Fibroblast of mammary gland (primary cell): ENCODE results near the gene GNAQ.

Experiments
- DNase-seq: peaks from one replicate; pipeline ENCODE4 v3.0.0-alpha.2; 2010; ENCODE audit warnings: low read depth
- H3K4me3 ChIP-seq: 2 replicates; pipeline ENCODE4 v1.5.1; 2011; ENCODE audit warnings: low read depth, mild to moderate bottlenecking, low read length, moderate library complexity; ENCODE audit not compliant: control insufficient read depth
- CTCF ChIP-seq: conservative IDR thresholded peaks from 2 replicates; pipeline ENCODE4 v1.5.1; 2011; ENCODE audit warnings: low read depth, low read length, inconsistent platforms; ENCODE audit not compliant: control insufficient read depth, insufficient read depth

GNAQ gene

GRCh38 chr9:77811832-77812231 is 219.8 kb downstream of the GNAQ start:
- DNase-seq: no peak
- no peak overlapping the region for H3K4me3 ChIP-seq
- no peak for TF ChIP-seq CTCF

- no peak for TF ChIP-seq CTCF
- no peak for DNase-seq
- H3K4me3 ChIP-seq: no peak overlapping the region
Measured at GRCh38 chr9:77810637-77811119, 220.9 kb downstream of the GNAQ start.

GRCh38 chr9:77810047-77810446 is 221.6 kb downstream of the GNAQ start:
- DNase-seq: no peak
- TF ChIP-seq CTCF: no peak
- no peak overlapping the region for H3K4me3 ChIP-seq

GRCh38 chr9:77809552-77809951 is 222.1 kb downstream of the GNAQ start:
- no peak for TF ChIP-seq CTCF
- no peak overlapping the region for H3K4me3 ChIP-seq
- no peak for DNase-seq

- no peak overlapping the region for H3K4me3 ChIP-seq
- DNase-seq: peak; percentile 44
- no peak for TF ChIP-seq CTCF
Measured at GRCh38 chr9:77808751-77809081, 222.9 kb downstream of the GNAQ start.

GRCh38 chr9:77807846-77808750 is 223.5 kb downstream of the GNAQ start:
- TF ChIP-seq CTCF: no peak
- no peak overlapping the region for H3K4me3 ChIP-seq
- no peak for DNase-seq

- no peak overlapping the region for H3K4me3 ChIP-seq
- no peak for TF ChIP-seq CTCF
- peak; percentile 95 for DNase-seq
Measured at GRCh38 chr9:77807281-77807683, 224.3 kb downstream of the GNAQ start.
